Colonic mucosa (tissue), 4 donors: ENCODE measurements around the gene CACYBP. TPM values are rescaled to one million over a fixed set of nuclear protein-coding genes. Genes with fewer than 3 reads are reported as not detected.
A peak's percentile ranks its signal among the peaks of the same experiment; 100 is the strongest.

Experiments used
- DNase-seq: peaks from one replicate; pipeline ENCODE4 v3.0.0-alpha.2; 2020
- H3K27ac ChIP-seq: fragments of 200-600 bp; one replicate; pipeline ENCODE4 v1.8.0; 2021
- H3K27me3 ChIP-seq: fragments of 200-600 bp; one replicate; pipeline ENCODE4 v1.8.0; 2021
- H3K36me3 ChIP-seq: fragments of 200-600 bp; one replicate; pipeline ENCODE4 v1.8.0; 2021
- H3K4me1 ChIP-seq: fragments of 200-600 bp; one replicate; pipeline ENCODE4 v1.8.0; 2021; ENCODE audit warnings: mild to moderate bottlenecking
- H3K4me3 ChIP-seq: fragments of 200-600 bp; one replicate; pipeline ENCODE4 v1.8.0; 2021
- H3K9ac ChIP-seq, 2 donors: one replicate each; pipeline ENCODE4 v1.7.0; 2013; ENCODE audit warnings: control low read depth in 2 of 2, low read depth in 2 of 2, low read length in 2 of 2
- H3K9me3 ChIP-seq: fragments of 200-600 bp; one replicate; pipeline ENCODE4 v1.8.0; 2021
- intact Hi-C: fragments of 100-400 bp; cut with DNase I; formaldehyde crosslinking; loops from one replicate; pipeline ENCODE4 v1.14.1; 2022
- total RNA-seq, 2 donors: library from RNA; stranded (reverse); fragmentation: NEBNext Ultra II Directional in 1 of 2; extraction: Animal tissue kit (Norgen Biotek cat#: 25700) in 1 of 2; gene quantifications; one replicate each; pipeline ENCODE4 v1.2.1, GENCODE V29; 2021
- TF ChIP-seq, protein P1 (sequence below): fragments of 200-600 bp; IDR thresholded peaks from one replicate; pipeline ENCODE4 v1.8.0; 2022; ENCODE audit warnings: antibody characterized with exemption, mild to moderate bottlenecking
- donor health status: healthy.
- donor health status: DM: no; HTN: no; CAD: no.
- donor health status: DM: no; HTN: no; CAD: no.

CACYBP gene
- total RNA-seq, 2 donors from 2014 or later = 66.9 to 182 TPM

DNA sequence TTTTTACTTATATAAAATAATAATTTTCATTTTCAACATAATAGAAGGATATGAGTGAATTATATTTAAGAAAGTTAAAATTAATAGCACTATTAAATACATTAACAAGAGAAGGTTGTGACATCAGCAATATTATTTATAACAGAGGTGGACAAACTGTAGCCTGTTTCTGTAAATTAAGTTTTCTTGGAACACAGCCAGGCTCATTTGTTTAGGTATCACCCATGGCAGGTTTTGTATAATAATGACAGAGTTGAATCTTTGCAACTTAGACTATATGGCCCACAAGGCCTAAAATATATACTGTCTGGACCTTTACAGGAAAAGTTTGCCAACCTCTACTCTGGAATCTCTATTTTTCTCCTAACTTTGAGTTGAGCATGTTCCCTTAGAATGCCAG, 42.8 kb upstream of the CACYBP start:
- Histone ChIP-seq H3K27ac (no peak overlapping the region), H3K9ac (no peak overlapping the region), H3K9me3 (no peaks in the 10 kb centered on the region), H3K27me3 (no peaks in the 10 kb centered on the region), H3K4me1 (peaks cover 12% of the 10 kb centered on the region), H3K4me3 (no peak overlapping the region), H3K36me3 (no peaks in the 10 kb centered on the region)
- TF ChIP-seq, protein P1, sequence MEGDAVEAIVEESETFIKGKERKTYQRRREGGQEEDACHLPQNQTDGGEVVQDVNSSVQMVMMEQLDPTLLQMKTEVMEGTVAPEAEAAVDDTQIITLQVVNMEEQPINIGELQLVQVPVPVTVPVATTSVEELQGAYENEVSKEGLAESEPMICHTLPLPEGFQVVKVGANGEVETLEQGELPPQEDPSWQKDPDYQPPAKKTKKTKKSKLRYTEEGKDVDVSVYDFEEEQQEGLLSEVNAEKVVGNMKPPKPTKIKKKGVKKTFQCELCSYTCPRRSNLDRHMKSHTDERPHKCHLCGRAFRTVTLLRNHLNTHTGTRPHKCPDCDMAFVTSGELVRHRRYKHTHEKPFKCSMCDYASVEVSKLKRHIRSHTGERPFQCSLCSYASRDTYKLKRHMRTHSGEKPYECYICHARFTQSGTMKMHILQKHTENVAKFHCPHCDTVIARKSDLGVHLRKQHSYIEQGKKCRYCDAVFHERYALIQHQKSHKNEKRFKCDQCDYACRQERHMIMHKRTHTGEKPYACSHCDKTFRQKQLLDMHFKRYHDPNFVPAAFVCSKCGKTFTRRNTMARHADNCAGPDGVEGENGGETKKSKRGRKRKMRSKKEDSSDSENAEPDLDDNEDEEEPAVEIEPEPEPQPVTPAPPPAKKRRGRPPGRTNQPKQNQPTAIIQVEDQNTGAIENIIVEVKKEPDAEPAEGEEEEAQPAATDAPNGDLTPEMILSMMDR = no peak
- no peak for DNase-seq
- intact Hi-C loops = no loop called here

DNA sequence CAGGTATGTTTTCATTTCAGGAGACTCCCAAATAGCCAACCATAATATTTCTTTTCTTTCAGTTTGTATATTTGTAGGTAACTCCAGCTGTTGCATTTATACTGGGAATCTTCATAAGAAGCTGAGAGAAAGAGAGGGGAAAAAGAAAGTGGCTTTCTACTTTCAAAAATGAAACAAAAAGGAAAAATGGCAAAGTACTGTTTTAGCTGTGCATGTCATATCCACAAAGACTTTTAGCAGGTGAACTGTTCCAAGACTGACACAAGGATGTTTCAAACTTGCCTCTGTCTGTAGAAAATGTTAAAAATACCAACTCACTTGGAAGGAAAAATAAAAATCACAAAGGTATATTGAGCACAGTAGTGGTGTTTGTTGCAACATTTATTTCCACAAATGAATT, 41.9 kb upstream of the CACYBP start:
- H3K4me3 ChIP-seq = no peak overlapping the region
- no peaks in the 10 kb centered on the region for H3K36me3 ChIP-seq
- H3K27me3 ChIP-seq = no peaks in the 10 kb centered on the region
- H3K9ac ChIP-seq = no peak overlapping the region
- TF ChIP-seq, protein P1 = no peak
- no peak for DNase-seq
- no peaks in the 10 kb centered on the region for H3K9me3 ChIP-seq
- peaks cover 12% of the 10 kb centered on the region for H3K4me1 ChIP-seq
- H3K27ac ChIP-seq = no peak overlapping the region
- intact Hi-C loops = no loop called here

DNA sequence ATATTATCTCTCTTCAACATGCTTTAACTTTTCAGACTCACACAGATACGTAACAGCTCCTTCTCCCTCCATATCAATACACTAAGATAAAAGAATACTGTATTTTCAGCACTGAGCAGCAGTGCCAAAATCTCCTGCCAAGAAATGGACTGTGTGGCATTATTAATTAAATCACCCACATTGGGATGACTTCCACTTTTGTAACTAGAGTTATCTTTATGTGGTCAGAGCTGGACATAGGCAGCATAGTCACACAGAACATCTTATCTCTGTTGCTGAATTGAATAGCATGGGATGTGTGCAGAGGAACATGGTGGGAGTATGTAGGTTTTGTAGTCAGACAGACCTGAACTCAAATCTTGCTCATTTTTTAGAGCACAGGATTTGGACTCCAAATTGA, 41.4 kb upstream of the CACYBP start:
- Histone ChIP-seq H3K9me3 (no peaks in the 10 kb centered on the region), H3K9ac (no peak overlapping the region), H3K4me3 (no peak overlapping the region), H3K27ac (no peak overlapping the region), H3K27me3 (no peaks in the 10 kb centered on the region), H3K4me1 (peaks cover 14% of the 10 kb centered on the region), H3K36me3 (no peaks in the 10 kb centered on the region)
- TF ChIP-seq, protein P1 = no peak
- DNase-seq = no peak
- intact Hi-C loops = no loop called here

DNA sequence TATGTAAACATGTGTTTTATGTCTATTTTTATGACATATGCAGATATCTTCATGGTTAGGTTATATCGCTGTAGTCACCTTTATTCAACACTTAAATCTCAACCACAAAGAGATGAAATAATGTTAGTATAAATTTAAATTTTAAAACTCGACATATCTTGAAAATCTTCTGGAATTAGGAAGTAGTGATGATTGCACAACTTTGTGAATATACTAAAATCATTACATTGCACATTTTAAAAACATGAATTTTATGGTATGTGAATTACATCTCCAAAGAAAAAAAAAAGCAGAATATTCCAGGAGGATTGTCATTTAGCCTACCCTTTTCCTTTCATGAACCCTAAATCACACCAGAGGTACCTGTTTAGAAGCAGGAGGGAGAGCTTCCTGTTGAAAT, 39.4 kb upstream of the CACYBP start:
- TF ChIP-seq, protein P1 = no peak
- Histone ChIP-seq H3K9me3 (no peaks in the 10 kb centered on the region), H3K27ac (no peak overlapping the region), H3K36me3 (no peaks in the 10 kb centered on the region), H3K9ac (no peak overlapping the region), H3K4me3 (no peak overlapping the region), H3K4me1 (peaks cover 14% of the 10 kb centered on the region), H3K27me3 (no peaks in the 10 kb centered on the region)
- intact Hi-C loops = no loop called here
- DNase-seq = no peak

DNA sequence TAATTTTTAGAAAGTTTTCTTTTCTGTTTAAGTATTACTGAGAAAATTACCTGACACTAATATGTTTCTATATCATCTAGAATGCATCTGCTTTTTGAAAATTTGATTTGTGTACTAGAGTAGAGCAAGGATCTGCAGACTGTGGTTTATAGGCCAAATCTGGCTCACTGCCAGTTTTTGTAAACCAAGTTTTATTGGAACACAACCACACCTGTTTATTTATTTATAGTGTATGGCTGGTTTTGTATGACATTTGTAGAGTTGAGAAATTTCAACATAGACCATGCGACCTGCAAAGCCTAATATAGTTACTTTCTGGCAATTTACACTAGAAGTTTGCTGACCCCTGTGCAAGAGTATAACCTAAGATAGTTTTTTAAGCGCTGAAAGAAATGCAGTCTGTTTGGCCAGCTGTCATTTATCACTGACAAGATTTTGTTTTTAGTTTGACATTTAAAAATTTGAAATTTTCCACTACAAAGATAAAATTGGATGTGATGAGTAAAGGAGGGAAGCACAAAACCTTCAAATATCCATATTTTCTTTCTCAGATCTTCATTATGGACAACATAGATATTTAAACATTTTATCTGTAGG, 36.1 kb upstream of the CACYBP start:
- Histone ChIP-seq H3K36me3 (no peaks in the 10 kb centered on the region), H3K9ac (no peak overlapping the region), H3K27me3 (no peaks in the 10 kb centered on the region), H3K9me3 (no peaks in the 10 kb centered on the region), H3K4me3 (no peak overlapping the region), H3K4me1 (peaks cover 17% of the 10 kb centered on the region), H3K27ac (peak overlapping the region; percentile 62)
- intact Hi-C loops = no loop called here
- TF ChIP-seq, protein P1 = no peak
- peak; percentile 77 for DNase-seq
